GM12892 (cell line): Measurements from ENCODE around the gene CSNK1D.

Source experiments
- POLR2AphosphoS5 ChIP-seq: IDR thresholded peaks from 2 replicates; pipeline ENCODE4 v1.6.1; 2011; ENCODE audit warnings: low read depth, low read length, control low read depth
- TAF1 ChIP-seq: IDR thresholded peaks from 2 replicates; pipeline ENCODE4 v1.6.1; 2011; ENCODE audit warnings: low read depth, mild to moderate bottlenecking, control low read depth, low read length, borderline replicate concordance

DNA sequence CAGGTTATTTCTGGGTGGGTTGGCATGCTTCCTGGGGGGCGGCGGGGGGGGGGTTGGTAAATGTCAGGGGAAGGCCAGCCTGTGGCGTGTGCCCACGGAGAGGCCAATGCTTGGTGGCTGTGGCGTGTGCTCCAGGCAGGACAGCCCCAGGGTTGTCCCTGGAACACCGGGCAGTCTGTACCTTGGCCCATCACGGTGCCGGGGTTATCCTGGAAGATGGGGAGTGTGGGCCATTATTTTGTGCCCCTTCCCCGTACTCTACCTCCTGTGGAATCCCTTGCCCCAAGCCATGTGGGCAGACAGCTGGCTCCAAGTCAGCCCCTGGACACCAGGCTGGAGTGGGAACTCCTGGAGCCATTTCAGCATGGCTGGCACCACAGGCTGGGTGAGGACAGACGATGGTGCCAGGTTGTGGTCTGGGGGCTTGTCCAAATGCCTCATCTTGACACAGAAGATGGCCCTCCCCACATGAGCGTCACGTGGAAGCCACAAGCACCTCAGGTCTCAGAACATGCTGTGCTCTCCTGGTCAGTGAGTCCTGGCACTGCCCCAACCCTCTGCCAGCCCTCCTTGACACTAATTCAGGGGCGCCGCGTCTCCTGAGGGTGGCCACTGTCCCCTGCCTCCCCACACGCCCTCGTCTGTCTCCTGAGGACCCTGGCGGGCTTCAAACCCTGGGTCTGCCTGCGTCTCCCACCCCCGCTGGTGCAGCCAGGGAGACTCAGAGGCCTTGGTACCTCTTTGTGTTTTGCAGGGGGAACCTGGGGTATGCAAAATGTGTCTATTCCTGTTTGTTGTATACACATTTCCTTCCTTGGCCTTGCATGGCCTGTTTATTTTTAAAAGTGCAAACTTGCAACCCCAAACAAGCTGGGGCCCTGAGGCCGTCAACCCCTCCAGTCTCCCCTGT lies 40.4 kb downstream of the CSNK1D start:
- no peak for TF ChIP-seq POLR2AphosphoS5
- no peak for TF ChIP-seq TAF1
